GM18870 (cell line): ENCODE data around the gene CRLF1.
"Not testable (repeated sequence)": the region's sequence is repeated elsewhere in the genome, so short reads cannot be mapped to it uniquely, and the experiment has no call there.

Experiments
- ATAC-seq: cut with Tn5 transposase; IDR thresholded peaks from one replicate; pipeline ENCODE4 v1.9.1; 2021; ENCODE audit warnings: moderate library complexity; ENCODE audit not compliant: unreplicated experiment

Gene CRLF1

DNA sequence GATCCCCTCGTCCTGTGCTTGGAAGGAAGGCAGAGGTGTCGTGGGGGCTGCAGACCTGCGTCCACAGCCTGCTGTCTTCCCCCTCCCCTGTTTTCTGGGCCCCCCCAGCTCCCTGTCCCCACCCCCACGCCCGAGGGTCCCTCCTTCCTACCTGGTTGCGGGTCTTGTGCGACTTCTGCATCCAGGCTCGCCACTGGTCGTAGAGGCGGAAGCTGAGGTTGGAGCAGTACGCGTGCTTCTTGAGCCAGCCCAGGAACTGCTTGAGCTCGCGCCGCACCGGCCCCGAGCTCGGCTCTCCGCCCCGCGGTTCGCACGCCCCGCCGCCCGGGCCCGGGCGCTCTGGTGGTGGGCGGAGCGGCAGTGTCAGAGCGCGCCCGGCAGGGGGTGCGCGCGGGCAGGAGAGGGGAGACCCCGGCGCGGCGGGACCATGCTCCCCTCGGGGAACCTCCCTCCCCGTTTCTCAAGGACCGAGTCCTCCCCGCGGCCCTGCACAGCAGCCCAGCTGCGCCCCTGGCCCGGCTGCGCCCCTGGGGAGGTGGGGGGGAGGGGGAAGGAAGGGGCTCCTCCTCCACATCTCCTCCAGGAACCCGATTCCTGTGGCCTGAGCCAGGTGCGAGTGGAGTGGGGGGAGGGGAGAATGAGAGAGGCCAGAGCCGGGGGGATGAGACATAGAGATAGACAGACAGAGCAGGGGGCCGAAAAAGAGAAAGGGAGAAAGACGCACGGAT lies 12.3 kb downstream of the CRLF1 start:
- no peak for ATAC-seq

DNA sequence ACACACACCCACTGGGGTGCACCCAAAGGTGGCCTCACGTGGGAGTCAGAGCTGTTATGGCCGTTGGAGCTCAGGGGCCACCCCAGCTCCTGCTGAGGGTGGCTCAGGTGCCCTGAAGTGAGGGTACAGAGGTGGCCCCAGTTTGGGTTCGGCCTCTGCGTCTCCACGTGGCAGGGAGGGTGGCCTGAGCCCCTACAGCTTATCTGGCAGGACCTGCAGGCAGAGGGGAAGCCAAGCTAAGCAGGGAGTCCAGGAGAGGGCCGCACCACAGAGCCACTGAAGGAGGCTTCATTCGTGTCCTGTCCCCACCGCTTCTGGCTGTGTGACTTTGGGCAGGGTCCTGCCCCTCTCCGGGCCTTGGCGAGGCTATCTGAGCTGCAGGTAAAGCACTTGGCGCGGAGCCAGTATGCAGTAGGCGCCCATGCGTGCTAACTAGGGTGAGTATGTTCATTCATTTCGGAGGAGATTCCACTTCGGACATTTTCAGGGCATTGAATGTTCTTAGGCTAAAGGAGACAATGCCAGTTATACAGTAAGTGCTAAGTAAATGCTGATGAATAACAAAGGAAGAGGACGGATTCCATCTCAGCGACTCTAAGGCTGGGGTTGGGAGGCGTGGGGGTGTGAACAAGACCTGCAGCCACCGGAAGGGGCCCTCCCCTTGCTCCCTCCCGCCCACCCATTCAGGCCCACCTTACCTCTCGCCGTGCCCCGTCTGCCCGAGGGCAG lies 13.1 kb downstream of the CRLF1 start:
- no peak for ATAC-seq

DNA sequence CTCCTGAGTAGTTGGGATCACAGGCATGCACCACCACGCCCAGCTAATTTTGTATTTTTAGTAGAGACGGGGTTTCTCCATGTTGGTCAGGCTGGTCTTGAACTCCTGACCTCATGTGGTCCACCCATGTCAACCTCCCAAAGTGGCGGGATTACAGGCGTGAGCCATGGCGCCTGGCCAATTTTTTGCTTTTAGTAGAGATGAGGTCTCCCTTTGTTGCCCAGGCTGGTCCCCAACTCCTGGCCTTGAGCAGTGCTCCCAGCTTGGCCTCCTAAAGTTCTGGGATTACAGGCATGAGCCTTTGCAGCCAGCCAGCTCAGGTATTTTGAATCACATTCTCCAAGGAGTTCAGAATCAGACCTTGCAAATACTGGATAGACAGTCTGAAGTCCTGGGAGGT lies 13.9 kb downstream of the CRLF1 start:
- not testable (repeated sequence) for ATAC-seq

DNA sequence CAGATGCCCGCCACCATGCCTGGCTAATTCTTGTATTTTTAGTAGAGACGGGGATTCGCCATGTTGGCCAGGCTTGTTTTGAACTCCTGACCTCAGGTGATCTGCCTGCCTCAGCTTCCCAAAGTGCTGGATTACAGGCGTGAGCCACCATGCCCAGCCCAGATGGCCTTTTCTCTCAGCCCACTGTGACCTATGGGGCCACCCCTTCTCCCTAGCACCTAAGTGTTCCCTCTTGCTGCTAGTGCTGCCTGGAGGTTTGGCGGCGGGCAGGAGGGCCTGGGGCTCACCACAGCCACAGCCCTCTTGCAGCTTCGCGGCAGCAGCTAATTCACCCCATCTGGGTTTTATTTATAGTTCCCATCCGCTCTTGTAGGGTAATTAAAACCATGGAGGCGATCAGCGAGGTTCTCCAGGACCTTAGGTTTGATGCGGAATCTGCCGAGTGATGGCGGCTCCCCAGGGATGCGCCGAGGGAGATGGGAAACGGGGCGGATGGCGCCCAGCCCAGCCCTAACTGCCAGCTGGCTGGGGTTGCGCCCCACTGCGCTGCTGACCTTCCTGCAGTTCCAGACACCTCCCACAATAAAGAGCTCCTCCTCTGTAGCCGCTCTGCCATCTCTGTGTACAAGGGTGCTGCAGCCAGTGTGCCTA lies 14.7 kb downstream of the CRLF1 start:
- ATAC-seq, result no peak

DNA sequence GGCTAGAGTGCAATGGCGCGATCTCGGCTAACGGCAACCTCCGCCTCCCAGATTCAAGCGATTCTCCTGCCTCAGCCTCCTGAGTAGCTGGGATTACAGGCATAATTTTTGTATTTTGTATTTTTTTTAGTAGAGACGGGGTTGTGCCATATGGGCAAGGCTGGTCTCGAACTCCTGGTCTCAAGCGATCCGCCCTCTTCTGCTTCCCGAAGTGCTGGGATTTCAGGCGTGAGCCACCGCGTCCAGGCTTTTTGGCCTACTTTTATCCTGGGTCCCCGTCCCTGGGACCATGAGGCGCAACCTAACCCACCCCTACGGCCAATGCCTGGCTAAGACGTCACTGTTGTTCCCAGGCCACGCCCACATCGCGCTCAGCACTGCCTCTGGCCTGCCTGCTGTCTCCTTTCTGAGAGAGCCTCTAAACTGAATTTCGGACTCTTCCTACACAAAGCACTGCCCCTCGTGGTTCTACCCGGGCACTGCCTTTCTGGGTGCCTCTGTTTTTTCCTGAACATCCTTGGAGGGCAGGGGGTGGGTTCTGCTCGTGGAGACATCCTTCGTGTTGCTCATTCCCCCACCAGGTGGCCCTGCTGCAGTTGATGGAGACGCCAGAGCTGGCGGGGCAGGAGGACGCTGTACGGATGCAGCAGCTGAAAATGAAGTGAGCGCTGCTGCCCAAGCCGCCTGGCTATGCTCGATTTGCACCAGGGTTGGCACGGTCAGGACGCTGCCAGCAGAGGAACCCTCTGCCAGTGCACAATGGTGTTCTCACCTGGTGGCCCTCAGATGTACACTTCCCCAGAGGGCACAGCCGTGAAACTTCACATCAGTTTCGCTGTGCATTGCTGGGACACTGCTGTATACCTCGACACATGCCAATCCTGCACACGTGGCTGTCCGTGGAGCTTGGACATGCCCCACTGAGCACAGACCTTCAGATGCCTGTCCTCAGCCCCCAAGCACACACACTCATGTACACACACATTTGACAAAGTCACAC lies 16.0 kb downstream of the CRLF1 start:
- no peak for ATAC-seq

DNA sequence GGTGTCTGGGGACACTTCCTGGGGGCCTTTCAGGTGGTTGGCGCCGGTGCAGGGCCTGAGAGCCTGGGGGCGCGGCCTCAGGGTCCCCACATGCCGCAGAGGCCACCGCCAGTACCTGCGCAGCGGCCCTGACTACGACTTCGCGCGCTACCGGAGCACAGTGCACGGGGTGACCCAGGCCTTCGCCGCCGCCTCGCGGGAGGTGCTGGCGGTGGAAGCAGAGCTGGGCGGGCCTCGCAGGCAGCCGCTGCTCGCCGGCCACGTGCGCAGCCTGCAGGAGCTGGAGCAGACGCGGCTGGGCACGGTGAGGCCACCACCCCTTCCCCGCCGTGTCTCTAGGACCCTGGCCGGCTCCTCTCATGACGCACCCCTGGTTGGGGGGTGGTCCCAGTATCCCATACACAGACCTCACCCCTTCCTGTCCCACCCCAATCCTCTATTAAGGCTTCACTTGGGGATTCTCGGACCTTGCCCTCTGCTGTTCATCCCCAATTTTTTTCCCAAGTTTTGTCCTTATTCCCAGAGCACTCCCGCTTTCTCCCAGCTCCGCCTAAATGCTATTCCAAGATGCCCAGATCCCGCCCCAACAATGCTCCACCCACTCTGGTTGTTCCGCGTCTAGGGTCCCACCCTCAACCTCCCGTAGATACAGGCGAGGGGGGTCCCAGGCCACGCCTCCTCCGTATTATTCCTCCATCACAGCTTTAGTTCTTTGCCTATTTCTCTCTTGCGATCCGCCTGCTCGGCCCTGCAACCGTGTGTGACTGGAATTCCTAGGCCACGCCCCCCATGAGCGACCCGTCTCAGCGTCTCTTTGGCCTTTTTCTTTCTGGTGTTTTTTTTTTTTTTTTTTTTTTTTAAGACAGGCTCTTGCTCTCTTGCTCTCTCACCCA lies 17.0 kb downstream of the CRLF1 start:
- ATAC-seq, result no peak

DNA sequence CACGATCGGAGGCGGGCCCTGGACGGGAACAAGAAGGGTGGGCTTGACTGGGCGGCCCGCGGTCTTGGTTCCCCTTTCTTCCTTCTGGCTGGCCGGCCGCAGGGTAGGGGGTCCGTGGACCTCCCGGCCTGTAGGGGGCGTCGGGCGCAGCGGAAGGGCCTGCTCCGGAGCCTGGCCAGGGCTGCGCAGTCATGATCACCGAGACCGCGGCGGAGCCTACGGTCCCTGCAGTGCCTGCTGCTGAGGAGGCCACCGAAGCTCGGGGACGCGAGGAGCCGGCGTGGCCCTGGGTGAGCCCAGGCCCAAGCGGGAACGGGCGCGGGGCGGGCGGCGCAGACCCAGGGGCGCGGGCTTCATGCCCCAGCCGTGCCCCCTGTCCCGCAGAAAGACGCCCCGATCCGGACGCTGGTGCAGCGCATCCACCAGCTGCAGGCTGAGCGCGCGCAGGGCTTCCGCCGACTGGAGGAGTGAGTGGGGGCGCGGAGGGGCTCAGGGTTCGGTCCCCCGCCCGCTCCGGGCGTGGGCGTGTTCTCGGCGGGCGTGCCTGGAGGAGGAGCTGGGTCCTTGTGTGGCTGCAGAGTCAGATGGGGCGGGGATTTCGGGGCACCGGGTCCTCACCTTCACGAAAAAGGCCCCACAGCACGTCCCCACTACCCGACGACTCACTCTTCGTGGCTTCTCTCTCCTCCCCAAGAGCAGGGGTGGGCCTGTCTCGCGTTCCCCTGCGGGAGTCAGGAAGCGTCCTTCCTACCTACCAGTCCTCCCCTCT lies 17.8 kb downstream of the CRLF1 start, which contains the start of gene REX1BD:
REX1BD (plus strand) TSS at position 188 of the 769 bp plus-strand sequence; CDS start at position 192, 4 bp downstream.
- ATAC-seq, result no peak

DNA sequence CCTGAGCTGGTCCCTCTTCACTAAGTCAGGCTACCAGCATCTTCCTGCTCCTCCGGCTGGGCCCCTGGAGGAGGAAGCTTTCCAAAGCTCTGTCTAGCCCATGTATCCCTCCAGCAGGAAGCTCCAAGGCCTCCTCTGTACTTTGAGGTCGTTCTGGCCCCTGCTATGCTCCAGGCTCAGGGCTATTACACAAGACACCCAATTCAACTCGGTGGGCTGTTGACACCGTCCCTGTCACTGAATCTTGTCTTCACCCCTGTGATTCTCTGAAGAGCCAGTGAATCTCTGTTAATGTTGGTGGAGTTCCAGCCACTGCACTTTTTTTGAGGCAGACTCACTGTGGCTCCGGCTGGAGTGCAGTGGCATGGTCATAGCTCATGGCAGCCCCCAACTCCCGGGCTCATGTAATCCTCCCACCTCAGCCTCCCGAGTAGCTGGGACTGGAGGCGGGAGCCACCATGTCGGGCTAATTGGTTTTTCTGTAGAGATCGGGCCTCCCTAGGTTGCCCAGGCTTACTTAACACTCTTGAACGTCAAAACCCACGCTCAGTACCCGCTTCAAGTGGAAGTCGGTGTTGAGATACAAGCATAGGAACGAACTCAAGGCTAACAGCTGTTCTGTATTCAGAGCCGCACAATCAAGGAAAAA lies 18.5 kb downstream of the CRLF1 start:
- ATAC-seq, result no peak

DNA sequence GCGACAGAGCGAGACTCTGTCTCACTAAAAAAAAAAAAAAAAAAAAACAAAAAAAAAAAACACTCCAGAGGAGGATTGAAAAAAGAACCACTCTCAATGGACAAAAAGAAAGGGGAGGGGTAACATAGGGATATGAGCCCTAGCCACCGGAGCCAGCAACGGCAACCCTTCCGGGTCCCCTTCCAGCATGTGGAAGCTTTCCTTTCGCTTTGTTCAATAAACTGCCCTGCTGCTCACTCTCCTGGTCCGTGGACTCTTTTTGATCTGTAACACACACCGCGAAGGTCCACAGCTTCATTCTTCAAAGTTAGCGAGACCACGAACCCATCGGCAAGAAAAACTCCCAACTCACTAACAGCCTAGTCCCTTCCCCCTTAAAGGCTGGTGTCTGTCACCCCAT lies 19.0 kb downstream of the CRLF1 start:
- no peak for ATAC-seq

DNA sequence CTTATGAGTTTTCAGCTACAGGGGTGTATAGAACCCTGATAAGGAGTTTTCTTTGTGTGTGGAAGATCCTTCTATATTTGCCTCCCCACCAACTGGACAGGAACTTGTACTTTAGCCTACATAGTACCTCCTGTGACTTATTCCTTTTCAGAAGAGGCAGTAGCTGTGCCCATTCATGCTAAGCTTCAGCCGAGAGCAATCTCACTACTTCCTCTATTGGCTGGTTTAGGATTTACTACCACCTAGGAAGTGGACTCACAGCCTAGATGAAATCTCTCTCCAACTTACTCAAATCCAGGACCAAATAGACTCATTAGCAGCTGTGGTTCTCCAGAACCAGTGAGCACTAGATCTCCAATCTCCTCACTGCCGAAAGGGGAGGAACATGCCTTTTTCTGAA lies 20.3 kb downstream of the CRLF1 start:
- no peak for ATAC-seq

DNA sequence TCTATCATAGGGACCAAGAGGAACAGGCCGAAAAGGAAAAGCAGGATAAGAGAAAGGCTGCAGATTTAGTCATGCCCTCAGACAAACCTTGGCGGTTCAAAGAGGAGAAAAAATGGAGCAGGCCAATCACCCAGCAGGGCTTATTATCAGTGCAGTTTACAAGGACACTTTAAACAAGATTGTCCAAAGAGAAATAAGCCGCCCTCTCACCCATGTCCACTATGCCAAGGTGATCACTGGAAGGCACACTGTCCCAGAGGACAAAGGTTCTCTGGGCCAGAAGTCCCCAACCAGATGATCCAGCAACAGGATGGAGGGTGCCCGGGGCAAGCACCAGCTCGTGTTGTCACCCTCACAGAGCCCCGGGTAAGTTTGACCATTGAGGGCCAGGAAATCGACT lies 26.3 kb downstream of the CRLF1 start:
- ATAC-seq, result no peak

DNA sequence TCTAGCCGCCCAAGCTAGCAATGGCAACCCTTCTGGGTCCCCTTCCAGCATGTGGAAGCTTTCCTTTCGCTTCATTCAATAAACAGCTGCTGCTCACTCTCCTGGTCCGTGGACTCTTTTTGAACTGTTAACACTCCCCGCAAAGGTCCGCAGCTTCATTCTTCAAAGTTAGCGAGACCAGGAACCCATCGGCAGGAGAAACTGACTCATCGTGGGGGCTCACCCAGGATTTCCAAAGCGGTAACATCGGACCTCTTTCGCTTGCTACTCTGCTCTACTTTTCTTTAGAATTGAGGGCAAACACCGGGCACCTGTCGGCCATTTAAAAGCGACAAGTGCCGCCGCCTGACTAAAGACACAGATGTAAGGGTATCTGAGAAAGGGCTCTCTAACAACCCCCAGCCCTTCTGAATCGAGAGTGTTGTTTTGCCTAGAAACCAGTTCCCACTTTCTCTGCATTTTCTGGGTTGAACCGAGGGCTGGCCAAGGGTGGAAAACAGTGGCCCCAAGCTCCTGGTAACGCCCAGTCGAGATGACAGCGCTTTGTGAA lies 29.2 kb downstream of the CRLF1 start:
- no peak for ATAC-seq

DNA sequence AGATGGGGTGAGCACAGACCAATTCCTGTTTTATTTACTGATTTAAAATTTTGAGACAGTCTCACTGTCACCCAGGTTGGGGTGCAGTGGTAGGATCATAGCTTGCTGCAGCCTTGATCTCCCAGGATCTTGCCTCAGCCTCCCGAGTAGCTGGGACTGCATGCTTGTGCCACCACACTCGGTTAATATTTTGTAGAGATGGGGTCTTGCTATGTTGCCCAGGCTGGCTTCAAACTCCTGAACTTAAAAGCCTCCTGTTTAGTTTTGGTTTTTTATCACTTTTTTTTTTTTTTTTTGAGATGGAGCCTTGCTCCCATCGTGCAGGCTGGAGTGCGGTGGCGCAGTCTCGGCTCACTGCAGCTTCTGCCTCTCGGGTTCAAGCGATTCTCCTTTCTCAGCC lies 30.2 kb downstream of the CRLF1 start:
- ATAC-seq, result no peak

DNA sequence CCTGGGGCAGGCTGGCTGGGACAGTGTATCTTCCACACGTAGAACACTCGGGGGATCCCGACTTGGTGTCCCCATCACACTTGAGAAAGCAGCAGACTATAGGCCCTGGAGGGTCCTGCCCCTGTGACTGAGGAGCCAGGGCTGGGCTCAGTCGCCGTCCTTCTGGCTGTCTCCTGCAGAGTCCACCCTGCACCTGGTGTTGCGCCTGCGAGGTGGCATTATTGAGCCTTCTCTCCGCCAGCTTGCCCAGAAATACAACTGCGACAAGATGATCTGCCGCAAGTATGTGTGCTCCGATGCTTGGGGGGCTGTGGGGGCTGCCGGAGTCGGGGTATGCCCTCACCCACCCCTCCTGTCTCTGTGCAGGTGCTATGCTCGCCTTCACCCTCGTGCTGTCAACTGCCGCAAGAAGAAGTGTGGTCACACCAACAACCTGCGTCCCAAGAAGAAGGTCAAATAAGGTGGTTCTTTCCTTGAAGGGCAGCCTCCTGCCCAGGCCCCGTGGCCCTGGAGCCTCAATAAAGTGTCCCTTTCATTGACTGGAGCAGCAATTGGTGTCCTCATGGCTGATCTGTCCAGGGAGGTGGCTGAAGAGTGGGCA lies 31.8 kb downstream of the CRLF1 start:
- ATAC-seq, result no peak

DNA sequence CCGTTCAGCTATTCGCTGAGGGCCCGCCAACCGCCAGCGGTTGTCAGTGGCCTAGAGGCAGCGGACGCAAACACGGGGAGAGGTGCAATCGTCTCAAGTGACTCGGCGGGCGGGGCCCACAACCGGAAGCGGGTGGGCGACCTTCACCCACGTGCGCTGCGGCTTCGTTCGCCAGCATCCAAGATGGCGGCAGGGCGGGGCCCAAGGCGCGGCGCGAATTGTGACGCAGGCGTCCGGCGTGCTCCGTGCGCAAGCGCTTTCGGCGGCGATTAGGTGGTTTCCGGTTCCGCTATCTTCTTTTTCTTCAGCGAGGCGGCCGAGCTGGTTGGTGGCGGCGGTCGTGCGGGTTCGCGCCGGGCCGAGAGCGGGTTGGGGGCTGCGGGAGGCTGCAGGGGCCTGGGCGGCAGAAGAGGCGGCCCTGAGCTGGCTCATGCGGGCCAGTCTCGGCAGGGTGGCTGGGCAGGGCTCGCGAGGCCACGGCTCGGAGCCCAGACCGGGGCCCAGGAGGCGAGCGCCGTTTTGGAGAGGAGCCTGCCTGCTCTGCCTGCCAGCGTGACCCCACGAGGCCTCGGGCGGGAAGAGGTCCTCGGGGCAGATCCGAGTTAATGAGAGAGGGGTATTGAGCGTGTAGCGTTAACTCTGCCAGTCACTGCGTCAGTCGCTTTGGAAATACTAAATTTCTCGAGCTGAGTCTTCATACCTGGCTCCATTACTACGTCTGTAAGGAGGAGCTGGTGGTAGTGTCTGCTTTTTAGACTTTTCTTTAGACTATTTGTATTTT lies 34.8 kb downstream of the CRLF1 start, which contains the start of gene UBA52:
UBA52 (plus strand) TSS at position 294 of the 781 bp plus-strand sequence. CDS start 1,444 bp downstream, outside the sequence.
- ATAC-seq, result peak; percentile 85

DNA sequence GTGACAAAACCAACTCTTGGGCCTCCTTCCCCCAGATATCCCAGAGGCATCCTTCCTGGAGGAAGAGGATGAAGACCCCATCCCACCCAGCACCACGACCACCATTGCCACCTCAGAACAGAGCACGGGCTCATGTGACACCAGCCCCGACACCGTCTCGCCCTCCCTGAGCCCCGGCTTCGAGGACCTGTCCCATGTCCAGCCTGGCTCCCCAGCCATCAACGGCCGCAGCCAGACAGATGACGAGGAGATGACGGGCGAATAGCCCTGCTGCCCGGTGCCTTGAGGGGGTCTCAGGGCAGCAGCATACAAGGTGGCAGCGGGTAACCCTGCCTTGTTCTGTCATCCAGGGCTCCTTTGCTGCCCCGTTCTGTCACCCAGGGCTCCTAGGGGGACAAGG lies 38.2 kb downstream of the CRLF1 start:
- no peak for ATAC-seq

DNA sequence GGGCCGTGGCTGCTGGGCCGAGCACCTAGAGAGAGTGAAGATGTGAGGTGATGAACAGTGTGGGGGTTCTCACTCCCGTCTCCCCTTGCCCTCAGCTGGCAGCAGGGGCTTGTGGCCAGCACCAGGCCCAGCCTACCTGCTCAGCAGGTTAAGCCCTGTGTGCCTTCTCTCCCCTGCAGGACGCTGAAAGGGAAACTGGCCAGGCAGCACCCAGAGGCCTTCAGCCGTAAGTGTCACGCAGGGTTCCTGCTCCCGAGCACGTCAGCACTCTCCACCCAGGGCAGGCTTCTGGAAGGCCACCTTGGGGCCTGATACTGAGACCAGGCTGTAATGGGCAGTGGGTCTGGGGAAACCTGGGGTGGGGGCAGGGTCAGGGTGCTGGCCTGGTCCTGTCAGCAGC lies 39.6 kb downstream of the CRLF1 start:
- ATAC-seq, result no peak
